ENCODE data around the gene MGMT.

- TF ChIP-seq CTCF (IDR thresholded peaks at IDR 0.05; ENCODE audit: low read length), result no peak
- TF ChIP-seq EZH2phosphoT487 (IDR thresholded peaks at IDR 0.05; ENCODE audit: low read length), result no peak
- no peak for TF ChIP-seq EZH2 (optimal IDR thresholded peaks at IDR 0.05; ENCODE audit: low read depth, low read length)
Measured at GRCh38 chr10:129579228-129579627, 112.2 kb downstream of the MGMT start.
